EH (cell line): Measurements from ENCODE around the gene MBL2.

ENCODE experiments used
- DNase-seq: peaks from one replicate; pipeline ENCODE4 v3.0.0-alpha.2; 2015; ENCODE audit warnings: low read depth

The MBL2 gene

GRCh38 chr10:52740155-52740549, 32.4 kb downstream of the MBL2 start:
- DNase-seq: no peak

GRCh38 chr10:52739380-52740154, 33.0 kb downstream of the MBL2 start:
- DNase-seq: no peak

- no peak for DNase-seq
Observed at GRCh38 chr10:52738951-52739350, 33.6 kb downstream of the MBL2 start.

GRCh38 chr10:52729271-52730104, 43.1 kb downstream of the MBL2 start:
- peak; percentile 49 for DNase-seq

GRCh38 chr10:52720018-52720417, 52.6 kb downstream of the MBL2 start:
- peak; percentile 53 for DNase-seq
